HUES48 (cell line): ENCODE data around the gene LRCOL1.

Experiments used
- H3K27ac ChIP-seq: one replicate; pipeline ENCODE4 v1.7.0; 2013; ENCODE audit warnings: low read depth, low read length, inconsistent platforms
- H3K27me3 ChIP-seq: 2 replicates; pipeline ENCODE4 v1.6.1; 2013; ENCODE audit warnings: mild to moderate bottlenecking, low read length; ENCODE audit not compliant: control insufficient read depth, insufficient read depth
- H3K36me3 ChIP-seq: 2 replicates; pipeline ENCODE4 v1.6.1; 2013; ENCODE audit warnings: low read length; ENCODE audit not compliant: control insufficient read depth, insufficient read depth
- H3K4me1 ChIP-seq: 2 replicates; pipeline ENCODE4 v1.6.1; 2013; ENCODE audit warnings: mild to moderate bottlenecking, low read length; ENCODE audit not compliant: control insufficient read depth, insufficient read depth
- H3K4me3 ChIP-seq: 2 replicates; pipeline ENCODE4 v1.5.1; 2013; ENCODE audit warnings: mild to moderate bottlenecking, low read depth, low read length
- H3K9ac ChIP-seq: 2 replicates; pipeline ENCODE4 v1.6.1; 2013; ENCODE audit warnings: mild to moderate bottlenecking, low read depth, low read length, moderate library complexity
- H3K9me3 ChIP-seq: 2 replicates; pipeline ENCODE4 v1.6.1; 2013; ENCODE audit warnings: low read length; ENCODE audit not compliant: control insufficient read depth, insufficient read depth

The LRCOL1 gene

GRCh38 chr12:132610051-132610759 lies at the start of gene LRCOL1:
LRCOL1 (minus strand) TSS chr12:132610582; CDS start chr12:132606251, 4,331 bp downstream.
- Histone ChIP-seq H3K4me3 (no peak within 1 kb of the TSS), H3K4me1 (no peaks in the 10 kb centered on the region), H3K36me3 (no peaks in the 10 kb centered on the region), H3K9me3 (peaks cover 6% of the 10 kb centered on the region; the same call in 1 of the 2 replicates), H3K27ac (no peak within 1 kb of the TSS), H3K9ac (no peak within 1 kb of the TSS), H3K27me3 (peaks cover 93% of the 10 kb centered on the region)

GRCh38 chr12:132660052-132660451 lies 49.7 kb upstream of the LRCOL1 start:
- no peak overlapping the region for H3K27ac ChIP-seq
- H3K9me3 ChIP-seq = no peaks in the 10 kb centered on the region
- H3K4me3 ChIP-seq = no peak overlapping the region
- H3K9ac ChIP-seq = no peak overlapping the region
- H3K36me3 ChIP-seq = peaks cover 98% of the 10 kb centered on the region
- H3K27me3 ChIP-seq = no peaks in the 10 kb centered on the region
- H3K4me1 ChIP-seq = no peaks in the 10 kb centered on the region

GRCh38 chr12:132659146-132659545 lies 48.8 kb upstream of the LRCOL1 start:
- Histone ChIP-seq H3K36me3 (peaks cover 98% of the 10 kb centered on the region), H3K9ac (no peak overlapping the region), H3K9me3 (no peaks in the 10 kb centered on the region)

GRCh38 chr12:132658149-132658894 lies 47.9 kb upstream of the LRCOL1 start:
- no peaks in the 10 kb centered on the region for H3K27me3 ChIP-seq
- H3K4me1 ChIP-seq = no peaks in the 10 kb centered on the region
- no peak overlapping the region for H3K27ac ChIP-seq
- peaks cover 98% of the 10 kb centered on the region for H3K36me3 ChIP-seq
- no peaks in the 10 kb centered on the region for H3K9me3 ChIP-seq
- no peak overlapping the region for H3K4me3 ChIP-seq
- H3K9ac ChIP-seq = no peak overlapping the region

More at GRCh38 chr12:132659146-132659545, 48.8 kb upstream of the LRCOL1 start:
- Histone ChIP-seq H3K4me1 (no peaks in the 10 kb centered on the region), H3K4me3 (no peak overlapping the region), H3K27me3 (no peaks in the 10 kb centered on the region), H3K27ac (no peak overlapping the region)

GRCh38 chr12:132657004-132657727 lies 46.8 kb upstream of the LRCOL1 start:
- Histone ChIP-seq H3K9me3 (no peaks in the 10 kb centered on the region), H3K9ac (no peak overlapping the region), H3K4me1 (no peaks in the 10 kb centered on the region), H3K4me3 (no peak overlapping the region), H3K36me3 (peaks cover 98% of the 10 kb centered on the region), H3K27me3 (no peaks in the 10 kb centered on the region), H3K27ac (no peak overlapping the region)

GRCh38 chr12:132653567-132654290 lies 43.3 kb upstream of the LRCOL1 start:
- no peak overlapping the region for H3K9ac ChIP-seq
- H3K4me1 ChIP-seq = no peaks in the 10 kb centered on the region
- H3K36me3 ChIP-seq = peaks cover 97% of the 10 kb centered on the region
- H3K27ac ChIP-seq = no peak overlapping the region
- H3K4me3 ChIP-seq = no peak overlapping the region
- H3K27me3 ChIP-seq = no peaks in the 10 kb centered on the region
- H3K9me3 ChIP-seq = no peaks in the 10 kb centered on the region

GRCh38 chr12:132651444-132652100 lies 41.2 kb upstream of the LRCOL1 start:
- H3K27me3 ChIP-seq = no peaks in the 10 kb centered on the region
- peaks cover 96% of the 10 kb centered on the region for H3K36me3 ChIP-seq
- H3K27ac ChIP-seq = no peak overlapping the region
- H3K9me3 ChIP-seq = no peaks in the 10 kb centered on the region
- H3K4me1 ChIP-seq = no peaks in the 10 kb centered on the region
- H3K4me3 ChIP-seq = no peak overlapping the region
- H3K9ac ChIP-seq = no peak overlapping the region

- Histone ChIP-seq H3K9me3 (no peaks in the 10 kb centered on the region), H3K4me3 (no peak overlapping the region), H3K27me3 (no peaks in the 10 kb centered on the region), H3K4me1 (no peaks in the 10 kb centered on the region), H3K27ac (no peak overlapping the region), H3K36me3 (peaks cover 92% of the 10 kb centered on the region), H3K9ac (no peak overlapping the region)
Observed at GRCh38 chr12:132649226-132649945, 39.0 kb upstream of the LRCOL1 start.

- Histone ChIP-seq H3K9me3 (no peaks in the 10 kb centered on the region), H3K9ac (no peak overlapping the region), H3K36me3 (peaks cover 93% of the 10 kb centered on the region), H3K4me1 (no peaks in the 10 kb centered on the region), H3K27ac (no peak overlapping the region), H3K27me3 (no peaks in the 10 kb centered on the region), H3K4me3 (no peak overlapping the region)
Observed at GRCh38 chr12:132648616-132649225, 38.3 kb upstream of the LRCOL1 start.
